GM12872 (cell line): Measurements from ENCODE around the gene SESN1.

Experiments used
- TF ChIP-seq, protein P1 (sequence below): IDR thresholded peaks from 3 replicates; pipeline ENCODE4 v1.5.1; 2011; ENCODE audit warnings: low read depth, mild to moderate bottlenecking, low read length, moderate library complexity; ENCODE audit not compliant: insufficient read depth

SESN1 gene

DNA sequence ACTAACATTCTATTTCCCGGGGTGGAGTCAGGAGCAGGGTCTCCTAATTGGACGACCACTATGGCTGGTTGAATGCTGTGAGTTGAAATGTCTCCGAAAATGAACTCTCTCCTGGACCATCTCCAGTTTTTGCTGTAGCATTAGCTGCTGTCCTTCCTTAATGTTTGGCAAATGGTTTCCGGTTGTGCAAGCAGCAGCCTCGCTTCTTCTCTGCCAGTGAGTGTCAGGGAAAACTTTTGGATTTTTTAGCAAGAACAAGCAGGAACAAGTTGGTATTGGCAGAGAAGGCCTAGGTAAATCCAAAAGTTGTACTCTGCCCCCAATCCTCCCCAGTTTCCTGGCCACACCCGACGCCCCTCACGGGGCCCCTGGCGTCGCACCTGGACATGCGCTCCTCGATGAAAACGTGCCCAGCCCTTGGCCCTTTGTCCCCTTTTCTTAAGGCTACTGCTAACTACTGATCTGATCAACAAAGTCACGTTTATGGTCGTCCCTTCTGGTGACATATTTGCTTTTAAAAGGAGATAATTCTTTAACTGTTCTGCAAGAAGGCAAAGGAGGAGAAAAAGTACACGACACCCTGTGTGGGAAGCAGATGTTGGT lies 143.2 kb downstream of the SESN1 start:
- TF ChIP-seq, protein P1, sequence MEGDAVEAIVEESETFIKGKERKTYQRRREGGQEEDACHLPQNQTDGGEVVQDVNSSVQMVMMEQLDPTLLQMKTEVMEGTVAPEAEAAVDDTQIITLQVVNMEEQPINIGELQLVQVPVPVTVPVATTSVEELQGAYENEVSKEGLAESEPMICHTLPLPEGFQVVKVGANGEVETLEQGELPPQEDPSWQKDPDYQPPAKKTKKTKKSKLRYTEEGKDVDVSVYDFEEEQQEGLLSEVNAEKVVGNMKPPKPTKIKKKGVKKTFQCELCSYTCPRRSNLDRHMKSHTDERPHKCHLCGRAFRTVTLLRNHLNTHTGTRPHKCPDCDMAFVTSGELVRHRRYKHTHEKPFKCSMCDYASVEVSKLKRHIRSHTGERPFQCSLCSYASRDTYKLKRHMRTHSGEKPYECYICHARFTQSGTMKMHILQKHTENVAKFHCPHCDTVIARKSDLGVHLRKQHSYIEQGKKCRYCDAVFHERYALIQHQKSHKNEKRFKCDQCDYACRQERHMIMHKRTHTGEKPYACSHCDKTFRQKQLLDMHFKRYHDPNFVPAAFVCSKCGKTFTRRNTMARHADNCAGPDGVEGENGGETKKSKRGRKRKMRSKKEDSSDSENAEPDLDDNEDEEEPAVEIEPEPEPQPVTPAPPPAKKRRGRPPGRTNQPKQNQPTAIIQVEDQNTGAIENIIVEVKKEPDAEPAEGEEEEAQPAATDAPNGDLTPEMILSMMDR = no peak

DNA sequence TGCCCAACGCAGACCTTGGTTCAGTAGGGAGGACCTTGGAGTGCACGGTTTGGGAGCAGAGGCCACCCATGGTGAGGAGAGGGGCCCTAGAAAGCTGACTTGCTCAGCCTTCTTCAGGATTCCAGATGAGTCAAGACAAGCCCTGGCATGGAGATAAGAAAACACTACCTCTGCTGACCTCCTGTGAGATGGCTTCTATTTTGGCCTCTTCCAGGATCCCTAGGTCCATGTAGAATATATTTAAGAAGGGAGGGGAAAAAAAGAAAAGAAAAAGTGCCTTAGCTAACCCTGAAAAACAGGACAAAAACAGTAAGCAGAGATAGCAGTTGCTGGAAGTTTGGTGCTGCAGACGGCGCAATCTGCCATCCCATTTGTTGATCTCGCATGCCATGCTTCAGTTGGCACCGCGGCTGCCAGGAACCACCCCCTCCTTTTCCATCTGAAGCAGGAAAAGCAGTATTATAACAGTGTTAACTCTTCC lies 146.4 kb downstream of the SESN1 start:
- TF ChIP-seq, protein P1 = no peak

DNA sequence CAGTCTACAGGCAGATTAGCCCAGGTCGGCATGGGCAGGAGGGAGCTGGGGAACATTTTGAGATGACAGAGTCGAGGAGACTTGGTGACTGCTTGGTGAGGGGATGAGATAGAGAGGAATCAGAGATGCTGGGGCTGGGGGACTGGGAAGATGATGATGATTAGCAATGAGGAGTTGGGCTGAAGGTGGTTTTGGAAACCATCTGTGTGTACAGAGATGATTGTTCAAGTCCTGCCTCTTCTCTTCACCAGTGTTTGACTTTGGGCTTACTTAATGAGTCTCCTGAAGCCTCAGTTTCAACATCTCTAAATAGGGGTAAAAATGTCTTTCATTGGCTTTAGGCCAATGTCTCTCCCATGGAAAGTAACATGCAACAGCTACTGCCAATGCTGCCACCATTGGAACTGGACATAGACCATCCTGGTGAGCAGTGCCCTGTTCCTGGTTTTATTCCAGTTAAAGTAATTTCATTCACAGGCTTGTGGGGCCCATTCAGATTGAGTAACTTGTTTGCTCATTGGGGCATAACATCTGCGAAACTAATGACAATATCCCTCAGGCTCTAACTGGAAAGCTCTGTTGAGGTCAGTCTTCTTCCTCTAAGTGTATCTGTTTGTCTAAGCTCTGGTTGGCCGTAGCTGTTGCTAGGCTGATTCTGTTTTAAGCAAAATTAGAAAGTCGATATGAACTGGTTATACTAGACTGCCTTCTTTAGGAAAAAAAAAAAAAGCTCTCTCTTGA lies 147.4 kb downstream of the SESN1 start:
- TF ChIP-seq, protein P1 = no peak

DNA sequence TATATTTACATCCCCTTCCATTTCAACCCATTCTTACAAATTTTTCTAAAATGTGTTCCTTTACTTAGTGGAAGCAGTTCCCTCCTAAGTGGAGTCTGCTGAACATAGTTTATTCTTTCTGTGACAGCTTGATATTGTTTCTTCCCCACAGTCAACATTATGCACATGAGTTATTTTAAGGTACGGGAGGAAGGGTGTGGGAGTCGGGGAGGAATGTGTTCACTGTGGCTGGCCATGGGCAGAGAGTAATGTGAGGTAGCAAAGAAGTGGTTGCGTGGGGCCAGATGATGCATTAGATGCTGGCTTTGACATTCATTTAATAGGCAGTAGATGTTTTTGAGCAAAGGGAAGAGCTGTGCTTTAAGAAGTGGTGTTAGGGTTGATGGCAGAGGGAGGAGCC lies 148.0 kb downstream of the SESN1 start:
- TF ChIP-seq, protein P1 = no peak

DNA sequence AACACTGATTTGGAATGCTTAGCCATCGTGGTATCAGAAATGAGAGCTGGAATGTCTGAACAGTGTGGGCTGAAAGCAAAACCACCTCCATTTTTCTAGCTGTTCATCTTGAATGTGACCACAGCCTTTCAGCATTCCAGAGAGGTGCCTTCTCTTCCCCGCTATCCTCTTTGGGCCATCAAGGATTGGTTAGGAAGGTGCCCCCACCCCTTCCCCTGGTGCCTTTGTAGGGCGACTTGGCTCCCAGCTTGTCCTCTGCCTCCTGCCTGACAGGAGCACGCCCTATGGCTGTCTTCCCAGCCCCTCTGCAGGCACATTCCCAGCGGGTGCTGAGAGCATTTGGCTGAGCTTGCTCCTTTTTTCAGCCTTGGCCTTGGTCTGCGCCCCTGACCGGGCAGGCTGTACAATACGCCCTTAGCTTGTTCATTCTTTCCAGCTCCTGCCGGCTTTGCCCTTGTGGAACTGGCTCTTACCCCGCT lies 148.9 kb downstream of the SESN1 start:
- TF ChIP-seq, protein P1 = no peak

DNA sequence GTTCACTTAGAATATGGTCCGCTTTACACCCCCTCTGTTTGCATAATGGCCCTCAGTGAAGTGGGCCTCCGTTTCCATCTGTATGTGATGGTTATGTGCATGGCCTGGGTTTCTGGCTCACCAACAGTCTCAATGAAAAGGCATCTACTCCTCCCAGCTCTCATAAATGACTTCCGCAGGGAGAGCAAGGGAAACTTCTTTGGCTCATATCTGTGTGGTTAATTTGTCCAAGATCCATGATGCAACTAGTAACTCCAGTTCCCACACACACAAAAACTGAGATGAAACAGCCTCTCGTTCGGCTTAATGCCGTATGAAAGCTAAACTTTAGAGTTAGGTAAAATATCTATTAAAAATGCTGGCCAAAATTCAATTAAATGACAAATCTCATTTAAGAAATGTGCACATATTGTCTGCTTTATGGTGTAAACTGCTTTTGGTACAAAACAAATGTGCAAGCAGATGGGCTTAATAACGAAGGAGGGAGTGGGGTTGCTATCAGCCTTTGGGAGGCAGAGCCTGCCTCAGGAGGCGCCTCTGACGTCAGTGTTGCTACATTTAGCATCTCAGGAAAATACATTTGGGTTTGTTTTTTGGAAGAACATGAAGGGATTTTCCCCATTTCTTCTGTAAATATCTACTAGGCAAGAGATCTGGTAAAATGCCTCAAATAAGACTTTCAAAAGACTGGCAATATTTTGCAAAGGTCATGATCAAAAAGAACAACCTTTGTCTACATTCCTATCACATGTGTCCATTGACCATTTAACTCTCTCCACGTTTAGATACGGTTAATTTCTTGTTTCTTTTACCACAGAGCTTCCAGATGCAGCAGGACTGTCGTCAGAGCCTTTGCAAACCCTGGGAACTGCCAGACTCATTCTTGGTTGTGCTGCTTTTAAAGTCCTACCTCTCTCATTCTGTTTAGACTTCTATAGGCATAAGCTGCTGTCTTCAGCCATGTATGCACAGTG lies 149.7 kb downstream of the SESN1 start:
- TF ChIP-seq, protein P1 = no peak

DNA sequence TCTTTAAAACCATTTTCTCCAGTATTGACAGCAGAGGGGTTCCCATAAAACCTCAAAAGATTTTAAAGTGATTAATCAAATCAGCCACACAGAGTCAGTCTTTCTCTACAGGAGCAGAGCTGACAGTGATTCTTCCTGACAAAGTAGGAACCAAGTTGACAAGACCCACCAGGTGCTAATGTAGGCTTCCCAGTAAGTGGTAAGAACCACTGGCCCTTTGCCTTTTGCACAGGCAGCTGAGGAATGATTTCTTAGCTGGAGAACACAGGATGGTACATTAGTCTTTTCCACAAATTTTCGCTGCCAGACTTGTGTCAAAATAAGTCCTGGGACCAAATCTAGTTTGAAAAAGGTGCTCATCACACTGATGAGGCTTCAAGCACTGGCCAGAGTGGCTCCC lies 150.6 kb downstream of the SESN1 start:
- TF ChIP-seq, protein P1 = no peak
